GM19351 (cell line): ENCODE measurements around the gene VAV3.

Experiments
- ATAC-seq: cut with Tn5 transposase; IDR thresholded peaks from one replicate; pipeline ENCODE4 v1.9.1; 2021; ENCODE audit warnings: mild to moderate bottlenecking, moderate library complexity; ENCODE audit not compliant: unreplicated experiment

The VAV3 gene

DNA sequence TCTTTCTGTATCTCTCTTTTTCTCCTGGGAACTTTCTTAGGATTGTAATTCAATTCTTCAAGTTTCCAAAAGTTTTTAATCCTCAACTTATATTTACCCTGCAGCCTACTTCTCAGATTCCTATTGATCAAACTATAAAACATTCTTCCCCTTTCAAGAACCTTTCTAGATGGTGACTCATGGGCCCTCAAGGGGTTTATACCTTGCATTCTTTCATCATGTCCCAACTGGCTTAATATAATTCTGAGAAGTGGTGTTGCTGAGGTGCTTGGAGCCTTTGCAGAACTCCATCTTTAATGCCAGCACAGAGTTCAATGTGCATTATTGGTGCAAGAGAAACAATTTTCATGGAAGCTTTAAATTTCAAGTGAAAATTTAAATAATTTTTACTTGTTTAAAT lies 273.4 kb downstream of the VAV3 start:
- no peak for ATAC-seq

GRCh38 chr1:107690491-107690890 lies 274.5 kb downstream of the VAV3 start:
- no peak for ATAC-seq

DNA sequence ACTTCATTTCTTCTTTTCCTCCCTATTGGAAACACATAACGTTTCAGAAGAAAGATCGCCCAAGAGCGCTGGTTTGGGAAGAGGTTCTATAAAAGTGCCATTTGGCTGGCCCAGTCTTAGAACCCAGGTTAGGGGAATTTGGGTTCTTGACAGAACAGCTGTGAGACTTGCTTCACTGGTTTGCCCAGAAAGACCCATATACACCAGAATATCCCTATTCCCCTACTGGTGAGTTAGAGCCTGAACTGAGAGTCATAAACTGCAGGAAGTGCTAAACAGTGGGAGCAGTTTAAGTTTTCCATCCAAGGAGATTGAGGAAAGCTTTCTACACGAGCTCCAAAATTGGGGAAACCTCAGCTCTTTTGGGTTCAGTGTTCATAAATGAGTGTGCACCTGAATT lies 275.2 kb downstream of the VAV3 start:
- no peak for ATAC-seq

DNA sequence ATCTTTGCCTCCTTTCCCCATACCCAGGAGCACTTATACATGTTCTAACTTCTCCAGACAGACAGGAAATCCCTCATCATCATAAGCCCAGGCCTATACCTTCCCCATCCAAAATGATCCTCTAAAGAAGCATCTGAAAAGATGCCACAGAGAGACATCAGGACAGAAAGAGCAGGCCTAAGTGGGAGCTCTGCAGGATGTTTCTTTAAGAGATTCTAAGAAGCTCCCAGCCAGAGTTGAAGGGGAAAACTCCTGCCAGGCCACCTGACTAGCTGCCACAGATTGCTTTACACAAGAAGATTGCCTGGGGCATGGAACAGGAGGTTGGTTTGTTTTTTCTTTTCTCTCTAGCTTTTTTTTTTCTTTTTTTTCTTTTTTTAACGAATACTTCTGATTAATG lies 275.8 kb downstream of the VAV3 start:
- no peak for ATAC-seq

- no peak for ATAC-seq
Observed at GRCh38 chr1:107687849-107688753, 276.9 kb downstream of the VAV3 start.

GRCh38 chr1:107683683-107684082 lies 281.3 kb downstream of the VAV3 start:
- ATAC-seq, result no peak

- no peak for ATAC-seq
Observed at GRCh38 chr1:107683191-107683657, 281.8 kb downstream of the VAV3 start.

DNA sequence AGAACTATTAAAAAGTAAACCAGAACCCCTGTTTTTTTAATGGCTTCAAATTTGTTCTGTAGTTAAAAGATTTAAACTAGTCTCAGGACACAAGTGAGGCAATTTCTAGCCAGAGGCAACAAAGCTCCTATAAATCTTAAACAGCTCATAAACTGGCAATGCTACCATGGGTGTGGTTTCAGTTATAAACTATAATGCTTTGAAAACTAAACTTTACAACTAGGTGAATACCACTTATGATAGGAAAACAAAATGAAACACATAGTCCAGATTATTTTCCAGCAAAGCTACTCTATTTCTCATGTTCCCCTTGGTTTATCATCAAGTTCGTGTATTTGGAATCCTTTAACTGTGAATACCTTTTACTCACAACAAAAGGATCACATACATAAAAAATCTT lies 282.5 kb downstream of the VAV3 start:
- no peak for ATAC-seq

DNA sequence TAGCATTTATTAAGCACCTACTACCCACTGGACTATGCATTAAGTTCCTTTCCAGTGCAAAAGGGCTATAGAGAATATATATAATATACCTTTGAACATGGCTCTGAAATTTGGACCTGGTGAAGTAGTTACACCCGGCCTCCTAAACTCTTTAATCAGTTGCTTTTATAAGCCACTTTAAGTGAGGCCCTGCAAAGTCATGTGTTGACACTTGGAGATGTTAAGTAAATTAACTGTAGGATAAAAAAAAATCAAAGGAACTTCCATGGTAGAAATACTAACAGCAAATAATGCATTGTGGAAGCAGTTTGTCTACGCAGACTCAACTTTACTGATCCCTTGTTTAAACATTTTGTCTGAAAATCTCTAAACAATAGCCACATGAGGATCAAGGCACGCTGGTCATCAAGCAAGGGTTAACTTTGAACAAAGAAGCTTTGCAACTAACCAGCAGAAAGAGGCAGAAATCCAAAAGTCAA lies 283.9 kb downstream of the VAV3 start:
- no peak for ATAC-seq

GRCh38 chr1:107680579-107680985 lies 284.4 kb downstream of the VAV3 start:
- ATAC-seq, result no peak

- no peak for ATAC-seq
Observed at GRCh38 chr1:107679411-107679953, 285.5 kb downstream of the VAV3 start.

GRCh38 chr1:107678993-107679392 lies 286.0 kb downstream of the VAV3 start:
- ATAC-seq, result no peak

- ATAC-seq, result no peak
Observed at GRCh38 chr1:107677697-107678096, 287.3 kb downstream of the VAV3 start.

GRCh38 chr1:107674486-107674885 lies 290.5 kb downstream of the VAV3 start:
- no peak for ATAC-seq

DNA sequence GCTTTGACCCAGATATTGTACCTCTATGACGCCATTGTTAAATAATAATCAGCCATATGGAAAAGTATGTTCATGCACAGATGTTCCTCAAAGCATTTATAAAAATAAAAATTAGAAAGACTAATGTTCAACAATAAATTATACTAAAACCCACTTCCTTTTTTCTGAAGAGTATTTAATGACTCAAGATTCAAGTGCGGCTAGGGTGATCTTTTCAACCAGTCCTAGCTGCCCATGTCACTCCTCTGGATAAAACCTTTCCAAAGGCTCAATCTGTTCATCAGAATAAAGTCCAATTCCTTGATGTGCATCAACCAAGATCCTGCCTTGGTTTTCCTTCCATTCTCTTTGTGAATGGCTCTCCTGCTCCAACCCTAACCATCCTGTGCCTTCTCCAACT lies 292.0 kb downstream of the VAV3 start:
- ATAC-seq, result no peak

DNA sequence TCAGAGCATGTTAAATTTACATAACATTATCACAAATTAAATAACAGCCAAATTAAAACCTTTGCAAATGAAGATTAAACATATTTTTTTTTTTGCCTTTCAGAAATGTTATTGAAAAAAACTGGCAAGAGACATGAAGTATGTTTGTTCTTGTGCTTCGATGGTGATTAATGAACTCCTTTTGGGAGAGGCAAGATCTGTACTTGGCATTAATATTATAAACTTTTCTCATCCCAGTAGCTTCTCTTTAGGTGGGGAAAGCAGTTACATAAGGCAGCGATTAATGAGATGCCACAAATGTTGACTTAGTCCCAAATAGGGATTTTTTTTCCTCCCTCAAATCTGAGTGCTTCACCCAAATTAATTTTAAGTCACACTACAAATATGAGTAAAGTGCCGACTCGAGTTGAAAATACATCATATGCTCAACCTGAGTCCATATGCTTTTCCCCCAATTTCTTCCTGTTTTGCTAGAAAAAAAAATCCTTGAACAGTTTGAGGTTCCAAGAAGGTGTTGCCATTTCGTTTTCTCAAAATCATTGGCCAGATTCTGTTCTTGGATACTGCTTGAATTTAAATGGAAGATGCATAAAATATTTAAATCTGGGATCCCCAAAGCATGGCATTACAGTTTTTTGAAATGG lies 294.5 kb downstream of the VAV3 start:
- no peak for ATAC-seq

- ATAC-seq, result no peak
Observed at GRCh38 chr1:107669996-107670395, 295.0 kb downstream of the VAV3 start.

DNA sequence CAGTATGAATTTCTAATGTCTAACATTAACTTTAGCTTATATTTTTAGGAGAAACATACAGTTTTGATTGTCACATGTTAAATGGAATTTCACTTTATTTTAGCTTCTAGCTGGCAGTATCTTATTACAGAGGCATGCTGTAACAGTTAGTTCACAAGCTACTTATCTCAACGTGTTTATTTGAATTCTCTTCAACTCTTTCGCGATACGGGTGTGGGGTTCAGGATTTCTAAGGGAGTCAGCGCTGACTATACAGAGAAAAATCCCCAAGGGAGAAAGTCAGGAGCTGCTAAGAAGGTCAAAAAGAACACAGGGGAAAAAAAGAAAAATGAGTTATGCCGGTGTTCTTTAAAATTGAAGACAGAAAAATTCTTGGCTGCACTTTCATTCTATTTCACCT lies 296.2 kb downstream of the VAV3 start:
- ATAC-seq, result no peak

DNA sequence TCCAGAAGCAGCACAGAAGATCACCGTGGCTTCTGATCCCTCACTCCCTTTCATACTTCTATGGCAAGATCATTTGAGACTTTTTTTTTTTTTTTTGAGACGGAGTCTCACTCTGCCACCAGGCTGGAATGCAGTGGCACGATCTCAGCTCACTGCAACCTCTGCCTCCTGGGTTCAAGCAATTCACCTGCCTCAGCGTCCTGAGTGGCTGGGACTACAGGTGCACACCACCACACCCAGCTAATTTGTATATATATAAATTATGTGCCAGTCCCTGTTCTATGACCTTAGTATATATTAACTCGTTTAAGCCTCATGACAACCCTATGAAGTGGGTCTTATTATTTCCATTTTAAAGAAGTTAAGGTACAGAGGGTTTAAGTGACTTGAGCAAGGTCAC lies 298.5 kb downstream of the VAV3 start:
- ATAC-seq, result no peak

GRCh38 chr1:107664982-107665925 lies 299.7 kb downstream of the VAV3 start:
- ATAC-seq, result no peak

GRCh38 chr1:107662971-107663370 lies 302.0 kb downstream of the VAV3 start:
- ATAC-seq, result no peak
